Measurements from ENCODE around the gene TBC1D22A. TPM values are rescaled to one million over a fixed set of nuclear protein-coding genes. Genes with fewer than 3 reads are reported as not detected.
"Not testable (repeated sequence)": the region's sequence is repeated elsewhere in the genome, so short reads cannot be mapped to it uniquely, and the experiment has no call there.

The TBC1D22A gene
- total and polyA plus RNA-seq, 10 of the 15 experiments (the other 5 are each of a cell fraction or from before 2014, with no cell fraction given): 0.63 to 44.7 (median 27.4) TPM

DNA sequence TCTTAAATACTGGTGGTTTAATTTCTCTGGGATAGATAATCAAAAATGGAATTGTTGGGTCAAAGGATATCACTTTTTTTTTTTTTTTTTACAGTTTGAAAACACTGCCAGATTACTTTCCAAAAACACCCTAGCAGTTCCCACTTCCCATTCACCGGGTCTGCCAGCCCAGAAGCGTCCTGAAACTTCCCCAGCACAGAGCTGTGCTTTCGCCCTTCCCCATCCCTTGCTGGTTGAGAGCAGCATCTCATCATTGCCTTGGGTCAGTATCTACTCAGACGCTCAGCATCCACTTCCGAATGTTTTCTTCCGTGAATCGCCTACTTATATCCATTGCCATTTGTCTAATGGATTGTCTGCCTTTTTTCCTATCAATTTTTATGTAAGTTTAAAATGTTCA lies 29.9 kb upstream of the TBC1D22A start:
- ChIA-PET POLR2A (no interaction called here), CTCF (no interaction called here), SMC1A (ENCODE audit: uncharacterized antibody, unreplicated experiment) (interaction anchor here (1.7 kb wide), 1 partner anchor 30 kb away, joined by 4 read pairs; the partner anchor contains the start of gene TBC1D22A), RAD21 (ENCODE audit: unreplicated experiment) (no interaction called here)
- H3K4me2 ChIP-seq (ENCODE audit: control insufficient read depth, insufficient read depth): no peak overlapping the region
- ATAC-seq: no peak
- H3K4me1 ChIP-seq (ENCODE audit: control insufficient read depth, insufficient read depth, low read length): peaks cover 26% of the 10 kb centered on the region
- FAIRE-seq: no peak
- no peak for TF ChIP-seq CHD2 (IDR thresholded peaks at IDR 0.05; ENCODE audit: borderline replicate concordance, low read depth, low read length)
- TF ChIP-seq RELA (IDR thresholded peaks at IDR 0.05; ENCODE audit: borderline replicate concordance, partially characterized antibody): no peak
- WGBS (ENCODE audit: insufficient coverage, insufficient replicate concordance, low lambda C conversion rate, missing lambda C conversion rate): 98% methylated on average over 7 of the region's 7 CpGs
- no peaks in the 10 kb centered on the region for H3K27me3 ChIP-seq (replicated peaks in 1 of 2; ENCODE audit: control insufficient read depth in 2 of 2, insufficient read depth in 2 of 2, low read length in 1 of 2)
- H3K9ac ChIP-seq (ENCODE audit: control insufficient read depth, insufficient read depth, low read length): no peak overlapping the region
- H3K9me3 ChIP-seq (replicated peaks; ENCODE audit: control insufficient read depth, insufficient read depth, low read length): no peaks in the 10 kb centered on the region
- no TSS peak for BruUV-seq (replicated peaks)
- peaks cover 3% of the 10 kb centered on the region; the same call in 1 of the 2 replicates for H4K20me1 ChIP-seq (ENCODE audit: control insufficient read depth, insufficient read depth)
- DNase-seq (ENCODE audit: low read depth, low spot score): no peak
- intact Hi-C loops (cut with micrococcal nuclease; ENCODE audit: unreplicated experiment) (no loop called here), in situ Hi-C loops (cut with MboI) (no loop called here)
- H3K79me2 ChIP-seq (ENCODE audit: control insufficient read depth, insufficient read depth, low read length): peaks cover 50% of the 10 kb centered on the region
- H2AFZ ChIP-seq (ENCODE audit: control insufficient read depth, low read depth, low read length): no peak overlapping the region
- no peak overlapping the region for H3K27ac ChIP-seq (ENCODE audit: control insufficient read depth, insufficient read depth)
- H3K36me3 ChIP-seq (ENCODE audit: control insufficient read depth in 2 of 2, insufficient read depth in 2 of 2, low read length in 1 of 2): peaks cover 0 to 12% of the 10 kb centered on the region in 2 experiments; a peak in 2 of 4 replicates
- no peak overlapping the region for H3K4me3 ChIP-seq

DNA sequence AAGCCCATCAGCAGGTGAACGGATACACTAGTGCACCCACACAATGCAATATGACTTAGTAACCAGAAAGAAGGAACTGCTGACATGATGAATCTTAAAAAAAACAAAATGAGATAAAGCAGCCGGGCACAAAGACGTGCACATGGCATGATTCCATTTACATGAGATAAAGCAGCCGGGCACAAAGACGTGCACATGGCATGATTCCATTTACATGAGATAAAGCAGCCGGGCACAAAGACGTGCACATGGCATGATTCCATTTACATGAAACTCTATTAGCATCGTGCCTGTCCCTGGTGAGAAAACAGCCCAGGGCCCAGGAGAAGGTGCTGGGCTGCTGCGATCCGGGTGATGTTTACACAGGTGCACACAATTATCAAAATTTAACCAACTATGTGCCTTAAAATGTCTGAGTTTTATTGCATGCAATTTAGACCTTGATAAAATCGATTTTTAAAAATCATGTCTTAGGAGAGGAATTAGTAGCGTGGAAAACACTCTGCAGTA lies 28.2 kb upstream of the TBC1D22A start:
- POLR2A ChIA-PET: not testable (repeated sequence)
- peak overlapping the region; percentile 67 for H3K4me2 ChIP-seq (ENCODE audit: control insufficient read depth, insufficient read depth)

More for the DNA sequence above, 28.2 kb upstream of the TBC1D22A start:
- CTCF ChIA-PET: interaction anchor here (1.2 kb wide), 1 partner anchor 24 kb away, joined by 3 read pairs; no protein-coding TSS in a partner anchor
- SMC1A ChIA-PET (ENCODE audit: uncharacterized antibody, unreplicated experiment): interaction anchor here (0.6 to 2.2 kb wide), 3 partner anchors 15 to 171 kb away, joined by 3 to 6 read pairs (median 3); no protein-coding TSS in a partner anchor
- H3K27ac ChIP-seq (ENCODE audit: control insufficient read depth, insufficient read depth); H4K20me1 ChIP-seq (ENCODE audit: control insufficient read depth, insufficient read depth); BruUV-seq (replicated peaks); FAIRE-seq; intact Hi-C loops (cut with micrococcal nuclease; ENCODE audit: unreplicated experiment); DNase-seq (ENCODE audit: low read depth, low spot score); H2AFZ ChIP-seq (ENCODE audit: control insufficient read depth, low read depth, low read length); H3K27me3 ChIP-seq (replicated peaks in 1 of 2; ENCODE audit: control insufficient read depth in 2 of 2, insufficient read depth in 2 of 2, low read length in 1 of 2); in situ Hi-C loops (cut with MboI); H3K9me3 ChIP-seq (replicated peaks; ENCODE audit: control insufficient read depth, insufficient read depth, low read length); H3K36me3 ChIP-seq (ENCODE audit: control insufficient read depth in 2 of 2, insufficient read depth in 2 of 2, low read length in 1 of 2); RAD21 ChIA-PET (ENCODE audit: unreplicated experiment); ATAC-seq; H3K9ac ChIP-seq (ENCODE audit: control insufficient read depth, insufficient read depth, low read length): not testable (repeated sequence)
- TF ChIP-seq SPI1 (IDR thresholded peaks at IDR 0.05; ENCODE audit: borderline replicate concordance, insufficient read depth, low read depth, low read length): peak; percentile 17; the same call in 1 of the 2 replicates
- peak overlapping the region; percentile 96; the same call in 1 of the 2 replicates for H3K4me3 ChIP-seq
- 80% methylated on average over 12 of the region's 12 CpGs for WGBS (ENCODE audit: insufficient coverage, insufficient replicate concordance, low lambda C conversion rate, missing lambda C conversion rate)
- peaks cover 30% of the 10 kb centered on the region for H3K4me1 ChIP-seq (ENCODE audit: control insufficient read depth, insufficient read depth, low read length)
- H3K79me2 ChIP-seq (ENCODE audit: control insufficient read depth, insufficient read depth, low read length): peaks cover 47% of the 10 kb centered on the region

Measured in GM12878 (cell line).